OCI-LY7 (cell line): ENCODE results near the gene SMARCAL1. TPM values are rescaled to one million over a fixed set of nuclear protein-coding genes. Genes with fewer than 3 reads are reported as not detected.

ENCODE experiments used
- BruUV-seq: library from RNA; stranded (reverse); fragments of 400-500 nt; replicated peaks from 2 replicates; lab custom pipeline; 2021; lab: Mats Ljungman, UMichigan
- CTCF ChIA-PET: fragments of 300-600 bp; sonication (Branson Sonifier 250); formaldehyde crosslinking; loops from one replicate; lab custom pipeline; 2022; ENCODE audit warnings: antibody characterized with exemption; ENCODE audit not compliant: unreplicated experiment; lab: Charles Lee
- POLR2A ChIA-PET: fragments of 300-600 bp; sonication (Branson Sonifier 250); formaldehyde crosslinking; loops from one replicate; lab custom pipeline; 2022; ENCODE audit warnings: antibody characterized with exemption; lab: Charles Lee
- DNase-seq: peaks from one replicate; pipeline ENCODE4 v3.0.0-alpha.2; 2015; ENCODE audit warnings: low spot score
- H2AFZ ChIP-seq: fragments of 200-600 bp; sonication (generic), shearing (Covaris generic); 2 replicates; pipeline ENCODE4 v1.6.1; 2014; ENCODE audit warnings: mild to moderate bottlenecking, antibody characterized with exemption, low read length, moderate library complexity
- H3K27ac ChIP-seq: fragments of 200-600 bp; sonication (generic); 2 replicates; pipeline ENCODE4 v1.5.1; 2014; ENCODE audit warnings: mixed run types, low read depth, mild to moderate bottlenecking, moderate library complexity, low read length, inconsistent platforms; ENCODE audit not compliant: poor library complexity, severe bottlenecking
- H3K36me3 ChIP-seq: fragments of 200-600 bp; sonication (generic); 2 replicates; pipeline ENCODE4 v1.6.1; 2014; ENCODE audit warnings: mild to moderate bottlenecking, antibody characterized with exemption, low read length, moderate library complexity, mixed read lengths; ENCODE audit not compliant: insufficient read depth
- H3K4me1 ChIP-seq: fragments of 200-600 bp; sonication (generic); 2 replicates; pipeline ENCODE4 v1.5.1; 2014; ENCODE audit warnings: mild to moderate bottlenecking, low read length; ENCODE audit not compliant: insufficient read depth, poor library complexity, severe bottlenecking
- H3K4me2 ChIP-seq: fragments of 200-600 bp; sonication (generic); 2 replicates; pipeline ENCODE4 v1.6.1; 2014; ENCODE audit warnings: mild to moderate bottlenecking, low read length
- H3K4me3 ChIP-seq: fragments of 200-600 bp; sonication (generic); 2 replicates; pipeline ENCODE4 v1.5.1; 2014; ENCODE audit warnings: mild to moderate bottlenecking, low read depth, low read length; ENCODE audit not compliant: poor library complexity, severe bottlenecking
- H3K79me2 ChIP-seq: fragments of 200-600 bp; sonication (generic); 2 replicates; pipeline ENCODE4 v1.6.1; 2016; ENCODE audit warnings: low read depth, mild to moderate bottlenecking, low read length, moderate library complexity, mixed read lengths; ENCODE audit not compliant: insufficient read depth
- H3K9me2 ChIP-seq: fragments of 200-600 bp; sonication (generic); 2 replicates; pipeline ENCODE4 v1.6.1; 2016; ENCODE audit warnings: mild to moderate bottlenecking, low read length, mixed read lengths; ENCODE audit not compliant: insufficient read depth
- H3K9me3 ChIP-seq: fragments of 200-600 bp; sonication (generic); 2 replicates; pipeline ENCODE4 v1.6.1; 2014; ENCODE audit warnings: mild to moderate bottlenecking, mixed run types, low read length, mixed read lengths
- H4K20me1 ChIP-seq: fragments of 200-600 bp; sonication (generic); 2 replicates; pipeline ENCODE4 v1.6.1; 2014; ENCODE audit warnings: mild to moderate bottlenecking, antibody characterized with exemption, low read length, moderate library complexity, mixed read lengths; ENCODE audit not compliant: insufficient read depth
- CTCF ChIP-seq: fragments of 200-600 bp; sonication (generic); conservative IDR thresholded peaks from 2 replicates; pipeline ENCODE4 v1.5.1; 2014; ENCODE audit warnings: mild to moderate bottlenecking, antibody characterized with exemption, low read length, moderate library complexity, mixed read lengths
- EZH2phosphoT487 ChIP-seq: fragments of 200-600 bp; sonication (generic); IDR thresholded peaks from 2 replicates; pipeline ENCODE4 v1.6.1; 2018; ENCODE audit warnings: low read depth, borderline replicate concordance, mild to moderate bottlenecking, mixed run types, antibody characterized with exemption, low read length, moderate library complexity, mixed read lengths
- intact Hi-C: fragments of 100-400 bp; cut with micrococcal nuclease; formaldehyde crosslinking; loops from one replicate; pipeline ENCODE4 v1.10.0; 2022; ENCODE audit not compliant: unreplicated experiment
- total RNA-seq, 2 experiments: library from RNA; depleted of rRNA in 1 of 2; stranded (reverse); fragments of >200 nt in 1 of 2; shearing (Covaris generic) in 1 of 2; gene quantifications; 2 replicates each; pipeline ENCODE4 v1.2.3, GENCODE V29; 2014 to 2022

SMARCAL1 gene
- total RNA-seq, 2 experiments from 2014 or later: 12.2 to 26.1 TPM

GRCh38 chr2:216497382-216498069 is 85.2 kb downstream of the SMARCAL1 start:
- H2AFZ ChIP-seq: peak overlapping the region; percentile 88; the same call in 1 of the 2 replicates
- H3K27ac ChIP-seq: peak overlapping the region; percentile 67
- no peak for DNase-seq
- ChIA-PET POLR2A (interaction anchor here (0.9 to 2.4 kb wide), 9 partner anchors 10 to 87 kb away, joined by 3 to 16 read pairs (median 7); partner anchors contain the start of gene SMARCAL1), CTCF (no interaction called here)
- H4K20me1 ChIP-seq: peaks cover 28% of the 10 kb centered on the region
- no peaks in the 10 kb centered on the region for H3K9me2 ChIP-seq
- H3K36me3 ChIP-seq: peaks cover 44% of the 10 kb centered on the region
- peak overlapping the region; percentile 94 for H3K4me3 ChIP-seq
- BruUV-seq: no TSS peak
- intact Hi-C loops: loop anchor here (2.0 to 10.0 kb wide), 3 partner anchors 85 to 1683 kb away; partner anchors contain the start of genes SMARCAL1 and XRCC5
- peaks cover 52% of the 10 kb centered on the region for H3K79me2 ChIP-seq
- H3K4me2 ChIP-seq: peak overlapping the region; percentile 88
- TF ChIP-seq CTCF (no peak), EZH2phosphoT487 (no peak)
- peaks cover 47% of the 10 kb centered on the region for H3K4me1 ChIP-seq
- no peaks in the 10 kb centered on the region for H3K9me3 ChIP-seq

GRCh38 chr2:216498070-216498378 is 85.7 kb downstream of the SMARCAL1 start:
- peaks cover 49% of the 10 kb centered on the region for H3K36me3 ChIP-seq
- DNase-seq: no peak
- peak overlapping the region; percentile 88 for H2AFZ ChIP-seq
- H4K20me1 ChIP-seq: peaks cover 28% of the 10 kb centered on the region
- peaks cover 57% of the 10 kb centered on the region for H3K79me2 ChIP-seq
- peak overlapping the region; percentile 67 for H3K27ac ChIP-seq
- BruUV-seq: TSS peak; percentile 90
- intact Hi-C loops: loop anchor here (2.0 to 10.0 kb wide), 3 partner anchors 85 to 1683 kb away; partner anchors contain the start of genes SMARCAL1 and XRCC5
- H3K4me1 ChIP-seq: peaks cover 47% of the 10 kb centered on the region
- peak overlapping the region; percentile 88 for H3K4me2 ChIP-seq
- TF ChIP-seq EZH2phosphoT487: no peak
- TF ChIP-seq CTCF: no peak
- ChIA-PET POLR2A (interaction anchor here (0.6 to 2.4 kb wide), 13 partner anchors 9 to 109 kb away, joined by 3 to 16 read pairs (median 4); partner anchors contain the start of gene SMARCAL1), CTCF (no interaction called here)
- H3K4me3 ChIP-seq: peak overlapping the region; percentile 94
- H3K9me3 ChIP-seq: no peaks in the 10 kb centered on the region
- no peaks in the 10 kb centered on the region for H3K9me2 ChIP-seq
